Gastrocnemius medialis (tissue), 4 donors: Measurements from ENCODE around the gene PIN4. TPM values are rescaled to one million over a fixed set of nuclear protein-coding genes. Genes with fewer than 3 reads are reported as not detected.
"Not testable (repeated sequence)": the region's sequence is repeated elsewhere in the genome, so short reads cannot be mapped to it uniquely, and the experiment has no call there.

Experiments used
- ATAC-seq, 2 donors: fragments of 150-250 bp; one replicate each; pipeline ENCODE4 v1.9.1; 2016
- DNase-seq, 2 donors: peaks; one replicate each; pipeline ENCODE4 v3.0.0-alpha.2; 2019
- H3K27ac ChIP-seq, 4 donors: fragments of 200-600 bp; sonication (generic); 1 replicate in 1 of 4; 2 replicates in 3 of 4; pipeline ENCODE4 v1.5.1; 2016 to 2018; ENCODE audit warnings: mild to moderate bottlenecking in 2 of 4, moderate library complexity in 1 of 4
- H3K27me3 ChIP-seq, 3 donors: fragments of 200-600 bp; sonication (generic) in 2 of 3; 1 replicate in 1 of 3; 2 replicates in 2 of 3; pipeline versions ENCODE4 v1.5.1 to v1.6.0; 2016 to 2019; ENCODE audit warnings: mild to moderate bottlenecking in 1 of 3, moderate library complexity in 1 of 3
- H3K36me3 ChIP-seq, 2 donors: fragments of 200-600 bp; sonication (generic) in 1 of 2; one replicate each; pipeline ENCODE4 v1.5.1; 2017 to 2018
- H3K4me1 ChIP-seq, 2 donors: fragments of 200-600 bp; sonication (generic) in 1 of 2; one replicate each; pipeline ENCODE4 v1.5.1; 2016 to 2017; ENCODE audit warnings: mild to moderate bottlenecking in 2 of 2
- H3K4me3 ChIP-seq, 4 donors: fragments of 200-600 bp; sonication (generic) in 3 of 4; 1 replicate in 1 of 4; 2 replicates in 3 of 4; pipeline ENCODE4 v1.5.1; 2016 to 2019; ENCODE audit warnings: mild to moderate bottlenecking in 2 of 4
- H3K9me3 ChIP-seq, 3 donors: fragments of 200-600 bp; sonication (generic) in 2 of 3; 1 replicate in 1 of 3; 2 replicates in 2 of 3; pipeline ENCODE4 v1.5.1; 2016 to 2019
- POLR2A ChIP-seq, 2 donors: fragments of 450-650 bp; IDR thresholded peaks; one replicate each; pipeline ENCODE4 v1.6.1; 2017; ENCODE audit warnings: antibody characterized with exemption in 2 of 2, mild to moderate bottlenecking in 2 of 2, moderate library complexity in 2 of 2
- in situ Hi-C, 4 donors: fragments of 200-750 bp; cut with MboI; loops; one replicate each; pipeline versions ENCODE4 v1.15.0 to v1.8.0; 2017; ENCODE audit warnings: low sequenced_read_pairs in 4 of 4
- intact Hi-C: fragments of 100-400 bp; cut with DNase I; formaldehyde crosslinking; loops from one replicate; pipeline ENCODE4 v1.15.1; 2023; ENCODE audit warnings: low total_unique reads
- total RNA-seq, 4 donors: library from RNA; depleted of rRNA; stranded (reverse); fragments of >200 nt; gene quantifications; one replicate each; pipeline versions ENCODE4 v1.1.0 to v1.2.3, GENCODE V29; 2016
- TF ChIP-seq, protein P1 (sequence below), 5 experiments: fragments of 450-650 bp in 3 of 5; fragments of 200-600 bp in 2 of 5; sonication (generic) in 2 of 5; IDR thresholded peaks in 4 of 5; conservative IDR thresholded peaks in 1 of 5; 1 replicate in 4 of 5; 2 replicates in 1 of 5; pipeline ENCODE4 v1.5.1; 2016 to 2019; ENCODE audit warnings: antibody characterized with exemption in 5 of 5, mild to moderate bottlenecking in 3 of 5, moderate library complexity in 3 of 5

The PIN4 gene
- total RNA-seq, 4 donors from 2014 or later: 4.7 to 11.2 (median 8.5) TPM

DNA sequence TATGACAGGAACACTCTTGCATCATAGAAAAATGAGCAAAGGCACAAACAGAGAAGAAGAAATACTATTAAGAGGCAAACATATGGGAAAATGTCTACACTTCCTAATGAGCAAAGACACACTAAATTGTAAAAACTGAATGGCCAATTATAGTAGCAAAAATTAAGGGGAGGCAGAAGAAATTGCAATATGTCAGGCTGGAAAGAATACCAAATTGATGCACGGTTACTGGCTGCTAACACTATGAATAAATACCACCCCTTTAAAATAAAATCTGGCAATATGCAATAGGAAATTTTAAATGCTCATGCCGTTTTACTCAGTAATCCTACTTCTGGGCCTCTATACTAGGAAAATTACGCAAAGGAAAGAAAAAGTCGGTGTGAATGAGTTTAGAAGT, 16.0 kb upstream of the PIN4 start:
- Histone ChIP-seq H3K9me3 (no peaks in the 10 kb centered on the region), H3K4me3 (no peak overlapping the region), H3K27me3 (no peaks in the 10 kb centered on the region), H3K27ac (no peak overlapping the region), H3K4me1 (no peaks in the 10 kb centered on the region), H3K36me3 (no peaks in the 10 kb centered on the region)
- intact Hi-C loops (no loop called here), in situ Hi-C loops (no loop called here)
- no peak for TF ChIP-seq POLR2A (IDR thresholded peaks at IDR 0.05)
- TF ChIP-seq, protein P1, sequence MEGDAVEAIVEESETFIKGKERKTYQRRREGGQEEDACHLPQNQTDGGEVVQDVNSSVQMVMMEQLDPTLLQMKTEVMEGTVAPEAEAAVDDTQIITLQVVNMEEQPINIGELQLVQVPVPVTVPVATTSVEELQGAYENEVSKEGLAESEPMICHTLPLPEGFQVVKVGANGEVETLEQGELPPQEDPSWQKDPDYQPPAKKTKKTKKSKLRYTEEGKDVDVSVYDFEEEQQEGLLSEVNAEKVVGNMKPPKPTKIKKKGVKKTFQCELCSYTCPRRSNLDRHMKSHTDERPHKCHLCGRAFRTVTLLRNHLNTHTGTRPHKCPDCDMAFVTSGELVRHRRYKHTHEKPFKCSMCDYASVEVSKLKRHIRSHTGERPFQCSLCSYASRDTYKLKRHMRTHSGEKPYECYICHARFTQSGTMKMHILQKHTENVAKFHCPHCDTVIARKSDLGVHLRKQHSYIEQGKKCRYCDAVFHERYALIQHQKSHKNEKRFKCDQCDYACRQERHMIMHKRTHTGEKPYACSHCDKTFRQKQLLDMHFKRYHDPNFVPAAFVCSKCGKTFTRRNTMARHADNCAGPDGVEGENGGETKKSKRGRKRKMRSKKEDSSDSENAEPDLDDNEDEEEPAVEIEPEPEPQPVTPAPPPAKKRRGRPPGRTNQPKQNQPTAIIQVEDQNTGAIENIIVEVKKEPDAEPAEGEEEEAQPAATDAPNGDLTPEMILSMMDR (IDR thresholded peaks at IDR 0.05 in 4 of 5, conservative IDR thresholded peaks at IDR 0.05 in 1 of 5): no peak
- no peak for DNase-seq
- no peak for ATAC-seq

DNA sequence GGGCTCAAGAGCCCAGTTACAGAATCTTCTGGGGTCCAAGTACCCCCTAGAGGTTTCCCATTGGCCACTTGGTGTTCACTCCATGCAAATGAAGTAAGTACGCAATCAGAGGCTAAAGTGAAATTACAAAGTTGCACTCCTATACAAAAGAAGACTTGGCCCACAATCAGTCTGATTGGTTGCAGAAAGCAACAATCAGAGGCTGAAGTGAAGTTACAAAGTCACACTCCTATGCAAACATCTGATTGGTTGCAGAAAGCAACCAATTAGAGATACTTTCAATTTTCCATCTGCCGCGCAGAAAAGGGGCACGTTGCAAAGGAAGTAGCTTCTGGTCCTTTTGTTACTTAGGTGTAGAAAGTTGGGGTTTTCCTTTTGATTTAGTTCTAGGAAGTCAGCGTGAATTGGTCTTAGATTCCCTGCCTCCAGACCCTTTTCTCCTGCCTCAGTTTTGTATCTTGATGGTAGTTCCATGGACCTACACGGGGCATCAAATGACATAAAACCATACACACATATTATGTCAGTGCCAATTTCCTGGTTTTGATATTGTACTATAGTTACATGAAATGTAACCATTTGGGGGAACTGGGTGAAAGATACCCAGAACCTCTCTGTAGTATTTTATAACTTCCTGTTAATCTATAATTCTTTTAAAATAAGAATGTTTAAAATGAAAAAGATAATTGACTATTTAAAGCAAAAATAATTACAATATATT, 12.4 kb upstream of the PIN4 start:
- ATAC-seq (no peak), DNase-seq (no peak)
- Histone ChIP-seq H3K4me1 (no peaks in the 10 kb centered on the region), H3K27me3 (no peaks in the 10 kb centered on the region), H3K27ac (no peak overlapping the region), H3K4me3 (peak overlapping the region in 1 of 4 donors; percentile 8), H3K36me3 (no peaks in the 10 kb centered on the region), H3K9me3 (no peaks in the 10 kb centered on the region)
- TF ChIP-seq POLR2A (IDR thresholded peaks at IDR 0.05): no peak
- TF ChIP-seq, protein P1 (IDR thresholded peaks at IDR 0.05 in 4 of 5, conservative IDR thresholded peaks at IDR 0.05 in 1 of 5): no peak
- in situ Hi-C loops (no loop called here), intact Hi-C loops (no loop called here)

DNA sequence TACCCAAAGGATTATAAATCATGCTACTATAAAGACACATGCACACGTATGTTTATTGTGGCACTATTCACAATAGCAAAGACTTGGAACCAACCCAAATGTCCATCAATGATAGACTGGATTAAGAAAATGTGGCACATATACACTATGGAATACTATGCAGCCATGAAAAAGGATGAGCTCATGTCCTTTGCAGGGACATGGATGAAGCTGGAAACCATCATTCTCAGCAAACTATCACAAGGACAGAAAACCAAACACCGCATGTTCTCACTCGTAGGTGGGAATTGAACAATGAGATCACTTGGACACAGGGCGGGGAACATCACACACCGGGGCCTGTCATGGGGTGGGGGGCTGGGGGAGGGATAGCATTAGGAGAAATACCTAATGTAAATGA, 5.3 kb upstream of the PIN4 start:
- intact Hi-C loops, H3K4me1 ChIP-seq, H3K4me3 ChIP-seq, H3K9me3 ChIP-seq, DNase-seq, ATAC-seq, in situ Hi-C loops, H3K36me3 ChIP-seq, H3K27me3 ChIP-seq, H3K27ac ChIP-seq: not testable (repeated sequence)

DNA sequence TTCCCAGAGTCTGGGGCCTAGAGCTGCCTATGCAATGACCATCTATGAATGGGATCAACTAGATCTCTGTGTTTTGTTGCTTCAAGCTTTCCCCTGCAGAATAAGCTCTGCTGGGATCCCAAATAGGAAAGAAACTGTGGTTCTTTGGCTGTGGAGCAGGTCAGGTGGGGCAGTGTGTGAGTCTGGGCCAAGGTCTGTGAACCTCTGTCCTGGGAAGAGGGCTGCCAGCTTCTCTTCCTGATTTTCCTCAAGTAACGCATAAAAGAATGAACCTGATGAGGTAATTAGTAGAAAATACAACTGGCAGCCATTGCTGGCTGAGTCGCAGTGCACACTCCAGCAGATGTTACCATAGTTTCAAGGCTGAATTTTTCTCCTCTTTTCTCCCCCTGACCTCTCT, 4.6 kb upstream of the PIN4 start:
- Histone ChIP-seq H3K4me1 (peaks cover 0 to 4% of the 10 kb centered on the region in 2 donors), H3K36me3 (no peaks in the 10 kb centered on the region), H3K4me3 (no peak overlapping the region), H3K9me3 (no peaks in the 10 kb centered on the region), H3K27me3 (no peaks in the 10 kb centered on the region), H3K27ac (no peak overlapping the region)
- no peak for ATAC-seq
- in situ Hi-C loops: no loop called here
- intact Hi-C loops: no loop called here
- TF ChIP-seq, protein P1 (IDR thresholded peaks at IDR 0.05 in 4 of 5, conservative IDR thresholded peaks at IDR 0.05 in 1 of 5): no peak
- TF ChIP-seq POLR2A (IDR thresholded peaks at IDR 0.05): no peak
- no peak for DNase-seq

DNA sequence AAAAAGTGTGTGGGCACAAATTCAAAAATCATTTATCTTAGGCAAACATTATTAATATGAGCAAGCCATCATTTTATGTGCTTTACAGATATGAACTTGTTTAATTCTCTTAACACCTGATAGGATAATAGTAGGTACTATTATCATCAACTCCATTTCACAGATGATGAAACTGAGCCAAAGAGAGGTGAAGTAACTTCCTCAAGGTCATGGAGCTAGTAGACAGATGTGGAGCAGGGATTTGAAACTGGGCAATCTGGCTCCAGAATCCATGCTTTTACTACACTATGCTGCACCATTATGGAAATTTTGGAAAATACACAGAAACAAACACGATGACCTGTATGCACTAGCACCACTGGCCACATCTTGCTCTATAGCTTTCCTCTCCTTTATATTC, 1.0 kb upstream of the PIN4 start:
- no peak for ATAC-seq
- H3K4me3 ChIP-seq: peak overlapping the region in 3 of 4 donors; percentile 74 to 85 (median 80)
- H3K36me3 ChIP-seq: no peaks in the 10 kb centered on the region
- intact Hi-C loops (loop anchor here (2.0 to 5.0 kb wide), 3 partner anchors 53 to 813 kb away; partner anchors contain the start of genes RPS4X and TAF1), in situ Hi-C loops (no loop called here)
- DNase-seq: no peak
- H3K27me3 ChIP-seq: no peaks in the 10 kb centered on the region
- no peaks in the 10 kb centered on the region for H3K9me3 ChIP-seq
- TF ChIP-seq, protein P1 (IDR thresholded peaks at IDR 0.05 in 4 of 5, conservative IDR thresholded peaks at IDR 0.05 in 1 of 5): no peak
- no peak for TF ChIP-seq POLR2A (IDR thresholded peaks at IDR 0.05)
- peaks cover 12 to 16% of the 10 kb centered on the region in 2 donors for H3K4me1 ChIP-seq
- H3K27ac ChIP-seq: peak overlapping the region; percentile 65 to 92 (median 82)
